HG03520 (cell line): Measurements from ENCODE around the gene ZNF662.
A peak's percentile ranks its signal among the peaks of the same experiment; 100 is the strongest.
"Not testable (repeated sequence)": the region's sequence is repeated elsewhere in the genome, so short reads cannot be mapped to it uniquely, and the experiment has no call there.

Source experiments
- ATAC-seq: cut with Tn5 transposase; IDR thresholded peaks from one replicate; pipeline ENCODE4 v1.9.1; 2021; ENCODE audit warnings: mild to moderate bottlenecking, moderate library complexity; ENCODE audit not compliant: unreplicated experiment

The ZNF662 gene

DNA sequence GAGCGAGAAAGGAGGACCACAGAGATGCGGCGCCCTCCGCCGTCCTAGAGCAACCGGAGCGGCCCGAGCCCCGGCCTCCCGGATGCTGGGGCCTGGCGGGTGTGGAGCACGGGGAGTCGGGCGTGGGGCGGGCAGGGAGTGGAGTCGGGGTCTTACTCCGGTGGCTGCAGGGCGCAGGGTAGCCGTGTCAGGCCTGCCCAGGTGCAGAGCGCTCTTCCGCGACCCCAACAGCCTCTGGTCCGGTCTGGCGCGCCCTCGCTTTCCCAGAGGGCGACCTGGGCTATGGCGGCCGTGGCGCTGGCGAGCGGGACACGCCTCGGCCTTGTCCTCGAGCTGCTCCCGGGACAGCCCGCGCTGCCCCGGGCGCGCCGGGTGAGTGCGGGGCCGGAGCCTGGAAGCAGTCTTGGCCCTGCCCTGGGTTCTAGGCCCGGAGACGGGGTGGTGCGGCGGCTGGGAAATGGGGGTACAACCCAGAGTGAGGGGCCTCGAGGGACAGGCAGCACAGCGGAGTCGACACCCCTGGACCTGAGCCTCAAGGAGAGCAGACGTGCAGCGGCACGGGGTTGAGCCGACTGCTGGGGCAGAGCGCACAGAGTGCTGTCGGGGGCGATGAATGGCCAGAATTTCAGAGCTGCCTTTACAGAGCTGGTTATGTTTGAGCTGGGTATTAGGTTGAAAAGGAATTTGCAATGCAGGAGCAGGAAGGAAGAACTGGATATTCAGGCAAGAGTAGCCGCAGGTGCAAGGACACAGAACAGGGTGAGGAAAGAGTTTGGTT, at the start of gene ZNF662:
Gene ZNF662, plus strand, starts transcription at position 73 of the 778 bp plus-strand sequence. CDS start 1,973 bp downstream, outside the sequence.
- ATAC-seq: no peak

GRCh38 chr3:42856544-42856943, 49.4 kb upstream of the ZNF662 start:
- no peak for ATAC-seq

DNA sequence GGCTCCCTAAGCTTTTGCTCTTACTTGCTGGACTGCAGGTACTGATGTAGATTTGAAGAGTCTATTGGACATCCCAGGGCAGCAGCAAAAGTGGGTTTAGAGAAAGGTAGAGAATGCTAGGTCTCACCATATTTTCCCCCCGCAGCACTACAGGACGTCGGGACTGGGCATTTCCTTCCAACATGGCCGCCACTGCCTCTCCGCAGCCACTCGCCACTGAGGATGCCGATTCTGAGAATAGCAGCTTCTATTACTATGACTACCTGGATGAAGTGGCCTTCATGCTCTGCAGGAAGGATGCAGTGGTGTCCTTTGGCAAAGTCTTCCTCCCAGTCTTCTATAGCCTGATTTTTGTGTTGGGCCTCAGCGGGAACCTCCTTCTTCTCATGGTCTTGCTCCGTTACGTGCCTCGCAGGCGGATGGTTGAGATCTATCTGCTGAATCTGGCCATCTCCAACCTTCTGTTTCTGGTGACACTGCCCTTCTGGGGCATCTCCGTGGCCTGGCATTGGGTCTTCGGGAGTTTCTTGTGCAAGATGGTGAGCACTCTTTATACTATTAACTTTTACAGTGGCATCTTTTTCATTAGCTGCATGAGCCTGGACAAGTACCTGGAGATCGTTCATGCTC, 41.5 kb upstream of the ZNF662 start:
- ATAC-seq: no peak

DNA sequence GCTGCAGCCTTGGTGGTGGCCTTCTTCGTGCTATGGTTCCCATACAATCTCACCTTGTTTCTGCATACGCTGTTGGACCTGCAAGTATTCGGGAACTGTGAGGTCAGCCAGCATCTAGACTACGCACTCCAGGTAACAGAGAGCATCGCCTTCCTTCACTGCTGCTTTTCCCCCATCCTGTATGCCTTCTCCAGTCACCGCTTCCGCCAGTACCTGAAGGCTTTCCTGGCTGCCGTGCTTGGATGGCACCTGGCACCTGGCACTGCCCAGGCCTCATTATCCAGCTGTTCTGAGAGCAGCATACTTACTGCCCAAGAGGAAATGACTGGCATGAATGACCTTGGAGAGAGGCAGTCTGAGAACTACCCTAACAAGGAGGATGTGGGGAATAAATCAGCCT, 40.7 kb upstream of the ZNF662 start:
- ATAC-seq: no peak

DNA sequence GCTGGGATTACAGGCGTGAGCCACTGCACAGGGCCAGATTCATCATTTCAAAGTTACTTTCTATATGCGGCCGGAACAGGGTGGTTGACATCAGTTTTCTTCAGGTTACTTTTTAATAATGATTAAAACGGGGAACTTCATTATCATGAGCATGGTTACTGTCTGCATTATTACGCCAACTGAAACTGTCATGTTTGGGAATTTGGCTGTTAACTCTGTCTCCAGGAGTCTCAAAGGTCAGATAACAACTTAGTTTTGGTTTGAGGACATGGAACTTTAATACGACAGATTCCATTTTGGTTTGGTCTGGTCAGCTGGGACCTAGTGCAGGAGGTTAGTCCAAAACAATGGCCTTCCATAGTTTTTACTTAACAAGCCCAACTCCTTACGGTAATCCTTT, 38.8 kb upstream of the ZNF662 start:
- ATAC-seq: no peak

- ATAC-seq: no peak
Measured at GRCh38 chr3:42868841-42869240, 37.1 kb upstream of the ZNF662 start.

GRCh38 chr3:42871592-42872196, 34.2 kb upstream of the ZNF662 start:
- no peak for ATAC-seq

DNA sequence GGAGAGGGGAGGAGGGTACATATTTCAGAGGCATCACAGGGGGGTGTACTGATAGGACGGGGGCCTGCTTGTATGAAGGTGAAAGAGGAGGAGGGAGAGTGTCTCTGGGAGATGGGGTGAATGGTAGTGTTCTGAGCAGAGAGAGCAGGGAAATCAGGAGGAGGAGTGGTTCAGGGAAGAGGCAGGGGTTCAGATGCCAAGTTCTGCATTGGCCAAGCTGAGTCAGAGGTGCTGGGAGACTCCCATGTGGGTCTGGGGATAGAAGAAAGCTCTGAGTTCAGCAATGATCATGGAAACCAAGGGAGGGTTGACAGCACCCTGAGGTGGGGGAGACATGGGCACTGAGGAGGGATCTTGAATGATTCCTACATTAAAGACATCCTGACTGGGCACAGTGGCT, 33.2 kb upstream of the ZNF662 start:
- ATAC-seq: no peak

DNA sequence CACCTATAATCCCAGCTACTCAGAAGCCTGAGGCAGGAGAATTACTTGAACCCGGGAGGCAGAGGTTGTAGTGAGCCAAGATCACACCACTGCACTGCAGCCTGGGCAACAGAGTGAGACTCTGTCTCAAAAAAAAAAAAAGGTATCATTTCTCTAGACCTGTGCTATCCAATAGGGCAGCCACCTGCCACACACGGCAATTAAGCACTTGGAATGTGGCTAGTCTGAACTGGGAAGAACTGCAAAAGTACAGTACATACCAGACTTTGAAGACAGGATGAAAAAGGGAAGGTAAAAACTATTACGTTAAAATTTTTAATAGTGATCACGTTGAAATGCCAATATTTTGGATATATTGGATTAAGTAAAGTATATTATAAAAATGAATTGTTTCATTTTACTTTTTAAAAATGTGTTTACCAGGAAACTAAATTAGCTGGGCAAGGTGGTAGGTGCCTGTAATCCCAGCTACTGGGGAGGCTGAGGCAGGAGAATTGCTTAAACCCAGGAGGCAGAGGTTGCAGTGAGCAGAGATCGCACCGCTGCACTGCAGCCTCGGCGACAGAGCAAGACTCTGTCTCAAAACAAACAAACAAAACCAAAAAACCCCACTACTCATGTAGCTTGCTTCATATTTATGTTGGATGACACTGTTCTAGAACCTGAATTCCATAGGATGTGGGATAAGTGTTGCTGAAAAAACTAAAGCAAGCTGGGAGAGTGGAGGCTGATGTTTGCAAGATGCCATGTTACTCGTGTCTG, 32.5 kb upstream of the ZNF662 start:
- ATAC-seq: no peak

DNA sequence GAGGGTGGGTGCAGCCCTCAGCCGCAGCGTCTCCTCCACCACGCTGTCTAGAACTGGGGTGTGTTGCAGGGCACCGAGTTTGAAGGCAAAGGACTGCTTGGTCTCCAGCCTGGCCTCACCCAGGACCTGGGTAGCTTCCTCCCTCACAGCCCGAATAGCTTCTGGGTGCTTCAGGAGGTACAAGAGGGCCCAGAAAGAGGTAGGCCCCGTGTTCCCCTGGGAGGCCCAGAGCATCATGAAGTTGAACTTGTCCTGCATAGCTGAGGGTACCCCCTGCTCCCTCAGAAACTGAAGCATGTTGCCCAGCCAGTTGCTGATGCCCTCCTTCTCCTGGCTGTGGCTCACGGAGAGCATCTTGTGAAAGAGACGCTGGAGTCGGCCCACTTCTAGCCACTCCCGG, 31.2 kb upstream of the ZNF662 start:
- no peak for ATAC-seq

DNA sequence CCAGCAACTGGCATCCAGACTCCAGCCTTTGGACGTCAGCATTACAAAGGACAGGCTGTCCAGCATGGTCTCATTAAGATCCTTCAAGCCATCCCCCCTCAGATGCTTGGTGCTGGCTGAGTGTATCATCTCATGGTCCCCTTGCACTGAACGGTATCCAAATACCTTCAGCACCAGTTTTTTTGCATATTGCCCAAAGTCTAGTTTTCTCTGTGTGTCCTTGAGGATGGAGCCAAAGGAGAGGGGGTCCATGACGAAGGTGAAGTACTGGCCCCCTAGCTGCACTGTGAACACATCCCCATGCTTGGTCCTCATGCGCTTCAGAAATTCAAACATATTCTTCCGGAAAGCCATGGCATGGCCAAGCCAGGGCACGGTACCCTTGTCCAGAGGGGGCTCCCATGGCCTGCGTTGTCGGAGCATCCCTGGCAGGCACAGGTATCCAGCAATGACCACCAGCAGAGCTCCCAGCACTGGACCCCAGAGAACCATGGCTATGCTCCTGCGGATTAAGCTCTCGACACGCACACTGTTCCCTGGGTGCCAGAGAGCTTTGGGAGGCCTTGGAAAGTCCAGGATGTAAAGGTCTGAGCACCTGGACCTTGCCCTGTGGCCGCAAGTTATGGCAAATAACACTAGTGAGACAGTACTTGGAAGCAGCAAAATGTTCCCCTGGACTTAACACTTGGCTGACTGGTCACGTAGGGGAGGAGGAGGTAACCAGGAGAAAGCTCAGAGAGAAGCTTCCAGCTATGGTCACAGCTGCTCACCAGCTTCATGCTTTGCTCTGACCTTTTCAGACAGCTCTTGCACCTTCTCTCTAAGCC, 30.4 kb upstream of the ZNF662 start, which contains the start of gene CYP8B1:
Gene CYP8B1, minus strand, starts transcription at position 555 of the 827 bp plus-strand sequence. Its CDS starts 63 bp downstream, at position 492.
- ATAC-seq: no peak

DNA sequence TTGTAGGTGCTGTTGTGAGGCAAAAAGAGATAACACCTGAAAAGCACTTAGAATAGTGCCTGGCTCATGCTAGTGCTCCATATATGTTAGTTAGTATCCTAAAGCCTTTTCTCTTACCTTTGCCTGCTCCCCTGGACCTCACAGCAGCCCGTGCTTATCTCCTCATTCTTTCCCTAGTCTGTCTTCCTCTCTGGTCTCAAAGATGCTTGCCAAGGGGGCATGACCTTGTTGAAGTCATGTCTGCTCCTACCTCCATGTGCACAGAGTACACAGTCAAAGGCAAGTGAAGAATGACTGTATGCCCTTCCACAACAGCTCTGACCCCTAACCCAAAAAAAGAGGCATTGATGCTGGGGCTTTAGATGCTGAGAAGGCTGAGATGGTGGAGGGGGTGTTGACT, 29.5 kb upstream of the ZNF662 start:
- no peak for ATAC-seq

DNA sequence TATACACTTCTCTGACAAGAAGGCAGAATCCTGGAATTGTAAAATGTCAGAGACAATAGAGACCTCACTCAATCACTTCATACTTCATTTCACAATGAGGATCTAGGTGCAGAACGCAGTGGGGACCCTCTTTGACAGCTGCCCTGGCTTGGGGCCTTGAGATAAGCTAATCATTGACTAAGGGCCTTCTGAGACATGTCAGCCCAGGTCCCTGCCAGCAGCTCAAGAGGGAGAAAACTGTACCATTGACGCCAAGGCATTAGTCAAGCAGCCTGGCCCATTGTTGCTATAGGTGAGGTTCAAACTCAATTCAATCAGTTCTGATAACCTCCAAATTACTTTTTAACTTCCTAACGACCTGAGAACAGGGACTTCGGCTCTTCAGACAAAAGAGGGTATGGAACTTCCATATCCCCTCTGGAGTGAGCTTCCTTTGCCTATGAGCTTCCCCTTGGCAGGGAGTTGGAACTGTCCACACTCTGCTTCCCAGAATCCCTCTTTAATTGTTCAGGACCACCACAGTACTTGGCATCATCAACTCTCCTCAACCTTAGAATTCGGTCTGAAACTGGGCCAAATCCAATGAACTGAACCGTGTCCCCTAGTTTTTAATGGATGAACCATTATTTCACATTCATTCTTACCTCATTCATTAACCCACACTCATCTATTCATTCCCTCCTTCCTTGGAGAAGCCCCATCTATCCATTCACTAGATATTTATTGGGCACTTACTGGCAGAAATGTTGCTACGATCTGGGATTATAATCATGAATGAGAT, 28.8 kb upstream of the ZNF662 start:
- no peak for ATAC-seq

- ATAC-seq: no peak
Measured at GRCh38 chr3:42877881-42878280, 28.1 kb upstream of the ZNF662 start.

- ATAC-seq: no peak
Measured at GRCh38 chr3:42880183-42880582, 25.8 kb upstream of the ZNF662 start.

DNA sequence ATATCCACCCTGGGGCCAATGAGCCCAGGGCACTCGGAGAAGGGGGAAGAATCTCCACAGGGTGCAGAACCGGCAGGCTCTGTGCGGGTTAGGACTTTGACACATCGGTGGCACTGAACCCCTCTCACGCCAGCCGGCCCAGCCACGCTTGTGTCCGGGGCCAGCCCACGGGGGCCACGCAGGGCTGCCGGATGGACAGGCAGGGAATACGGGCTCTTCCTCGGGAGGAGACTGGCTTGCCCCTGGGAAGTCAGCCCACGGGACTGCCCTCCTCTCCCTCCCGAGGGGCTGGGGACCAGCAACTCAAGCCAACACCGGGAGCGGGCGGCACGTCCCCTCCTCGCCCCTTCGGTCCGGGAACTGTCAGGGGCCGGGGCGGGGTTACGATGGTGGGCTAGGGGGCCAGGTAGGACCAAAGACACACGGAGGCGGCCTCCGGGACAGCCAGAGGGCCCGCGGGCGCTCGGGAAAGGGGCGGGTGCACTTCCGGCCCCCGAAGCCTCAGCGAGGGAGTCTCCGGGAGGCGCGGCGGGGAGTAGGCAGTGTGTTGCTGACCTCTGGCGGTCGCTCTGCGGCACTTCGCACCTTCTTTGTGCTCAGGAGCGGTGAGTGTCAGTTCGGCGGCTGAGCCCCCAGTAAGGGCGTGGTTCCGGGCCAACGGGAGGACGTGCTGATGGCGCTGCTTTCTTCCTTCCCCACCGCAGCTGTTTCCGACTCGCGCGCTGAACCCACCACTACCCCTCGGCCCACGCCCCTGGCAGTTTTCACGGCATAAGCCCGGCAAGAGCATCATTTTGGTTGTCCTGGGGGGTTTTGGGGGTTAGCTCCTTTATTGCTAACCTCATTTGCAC, 25.1 kb upstream of the ZNF662 start:
- peak; percentile 98 for ATAC-seq

DNA sequence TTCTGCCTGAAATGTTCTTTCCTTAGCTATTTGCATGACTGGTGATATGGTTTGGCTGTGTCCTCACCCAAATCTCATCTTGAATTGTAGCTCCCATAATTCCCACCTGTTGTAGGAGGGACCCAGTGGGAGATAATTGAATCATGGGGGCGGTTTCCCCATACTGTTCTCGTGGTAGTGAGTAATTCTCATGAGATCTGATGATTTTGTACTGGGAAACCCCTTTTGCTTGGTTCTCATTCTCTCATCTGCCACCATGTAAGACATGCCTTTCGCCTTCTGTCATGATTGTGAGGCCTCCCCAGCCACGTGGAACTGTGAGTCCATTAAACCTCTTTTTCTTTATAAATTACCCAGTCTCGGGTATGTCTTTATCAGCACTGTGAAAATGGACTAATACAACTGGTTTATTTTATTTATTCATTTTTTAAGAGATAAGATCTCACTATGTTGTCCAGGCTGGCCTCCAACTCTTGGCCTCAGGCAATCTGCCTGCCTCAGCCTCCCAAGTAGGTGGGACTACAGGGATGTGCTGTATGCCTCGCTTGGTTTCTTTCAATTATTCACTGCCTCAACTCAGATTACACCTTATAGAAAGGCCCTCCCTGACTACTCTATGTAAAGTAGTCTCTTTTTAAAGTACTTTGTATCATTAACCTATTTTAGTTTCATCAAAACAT, 22.6 kb upstream of the ZNF662 start:
- not testable (repeated sequence) for ATAC-seq

GRCh38 chr3:42884324-42884723, 21.6 kb upstream of the ZNF662 start:
- ATAC-seq: no peak
